Eye (tissue), 1 donor: ENCODE measurements around the gene MTFR2.
A peak's percentile ranks its signal among the peaks of the same experiment; 100 is the strongest.
"Not testable (repeated sequence)": the region's sequence is repeated elsewhere in the genome, so short reads cannot be mapped to it uniquely, and the experiment has no call there.

Source experiments
- DNase-seq: peaks from one replicate; pipeline ENCODE4 v3.0.0-alpha.2; 2015

Gene MTFR2

GRCh38 chr6:136232701-136233100 is 17.4 kb downstream of the MTFR2 start:
- DNase-seq = no peak

- no peak for DNase-seq
Measured at GRCh38 chr6:136230219-136230853, 19.8 kb downstream of the MTFR2 start.

GRCh38 chr6:136228814-136229213 is 21.3 kb downstream of the MTFR2 start:
- DNase-seq = no peak

GRCh38 chr6:136226674-136227377 is 23.3 kb downstream of the MTFR2 start:
- no peak for DNase-seq

- DNase-seq = peak; percentile 86
Measured at GRCh38 chr6:136226027-136226673, 24.0 kb downstream of the MTFR2 start.

- DNase-seq = no peak
Measured at GRCh38 chr6:136225496-136225895, 24.6 kb downstream of the MTFR2 start.

GRCh38 chr6:136224974-136225373 is 25.1 kb downstream of the MTFR2 start:
- DNase-seq = not testable (repeated sequence)

- DNase-seq = no peak
Measured at GRCh38 chr6:136216503-136217401, 33.4 kb downstream of the MTFR2 start.

GRCh38 chr6:136213853-136214252 is 36.3 kb downstream of the MTFR2 start:
- DNase-seq = no peak

- DNase-seq = no peak
Measured at GRCh38 chr6:136213012-136213539, 37.0 kb downstream of the MTFR2 start.

GRCh38 chr6:136212608-136213007 is 37.5 kb downstream of the MTFR2 start:
- DNase-seq = no peak

- DNase-seq = no peak
Measured at GRCh38 chr6:136210398-136211165, 39.5 kb downstream of the MTFR2 start.

GRCh38 chr6:136209496-136209895 is 40.6 kb downstream of the MTFR2 start:
- DNase-seq = no peak

GRCh38 chr6:136208783-136209182 is 41.3 kb downstream of the MTFR2 start:
- no peak for DNase-seq

GRCh38 chr6:136201732-136202131 is 48.4 kb downstream of the MTFR2 start:
- peak; percentile 15 for DNase-seq

GRCh38 chr6:136192902-136193301 is 57.2 kb downstream of the MTFR2 start:
- peak; percentile 17 for DNase-seq

- DNase-seq = no peak
Measured at GRCh38 chr6:136191606-136192312, 58.4 kb downstream of the MTFR2 start.

GRCh38 chr6:136189104-136189503 is 61.0 kb downstream of the MTFR2 start:
- no peak for DNase-seq

- DNase-seq = no peak
Measured at GRCh38 chr6:136188486-136188885, 61.6 kb downstream of the MTFR2 start.

GRCh38 chr6:136186363-136186762 is 63.7 kb downstream of the MTFR2 start:
- no peak for DNase-seq

GRCh38 chr6:136184738-136185137 is 65.4 kb downstream of the MTFR2 start:
- no peak for DNase-seq
